Liver (tissue), 9 donors: ENCODE data around the gene RPAP2. TPM values are rescaled to one million over a fixed set of nuclear protein-coding genes. Genes with fewer than 3 reads are reported as not detected.

ENCODE experiments used
- DNase-seq: peaks from one replicate; pipeline ENCODE4 v3.0.0-alpha.2; 2017; ENCODE audit warnings: low spot score
- H3K27ac ChIP-seq, 2 donors: one replicate each; pipeline ENCODE4 v1.7.0; 2013; ENCODE audit warnings: inconsistent platforms in 2 of 2, low read length in 2 of 2, control low read depth in 1 of 2, low read depth in 1 of 2, mild to moderate bottlenecking in 1 of 2
- H3K27me3 ChIP-seq, 4 donors: one replicate each; pipeline versions ENCODE4 v1.6.1 to v1.7.0; 2013; ENCODE audit warnings: low read length in 3 of 4, inconsistent platforms in 1 of 4, mild to moderate bottlenecking in 1 of 4, moderate library complexity in 1 of 4; ENCODE audit not compliant: control insufficient read depth in 4 of 4, insufficient read depth in 4 of 4
- H3K36me3 ChIP-seq, 4 donors: one replicate each; pipeline versions ENCODE4 v1.6.1 to v1.7.0; 2013; ENCODE audit warnings: low read length in 3 of 4, mild to moderate bottlenecking in 3 of 4, low read depth in 1 of 4, moderate library complexity in 1 of 4; ENCODE audit not compliant: control insufficient read depth in 4 of 4, insufficient read depth in 3 of 4
- H3K4me1 ChIP-seq, 4 donors: one replicate each; pipeline versions ENCODE4 v1.6.1 to v1.7.0; 2013; ENCODE audit warnings: low read length in 3 of 4, mild to moderate bottlenecking in 3 of 4, moderate library complexity in 1 of 4; ENCODE audit not compliant: control insufficient read depth in 4 of 4, insufficient read depth in 4 of 4
- H3K4me3 ChIP-seq, 3 donors: one replicate each; pipeline versions ENCODE4 v1.6.1 to v1.7.0; 2013; ENCODE audit warnings: low read length in 3 of 3, control low read depth in 1 of 3, low read depth in 1 of 3, mild to moderate bottlenecking in 1 of 3
- H3K9ac ChIP-seq, 2 donors: one replicate each; pipeline ENCODE4 v1.7.0; 2013; ENCODE audit warnings: low read length in 2 of 2, mild to moderate bottlenecking in 2 of 2, moderate library complexity in 2 of 2, control low read depth in 1 of 2, low read depth in 1 of 2
- H3K9me3 ChIP-seq, 4 donors: one replicate each; pipeline versions ENCODE4 v1.6.1 to v1.7.0; 2013; ENCODE audit warnings: low read length in 3 of 4; ENCODE audit not compliant: control insufficient read depth in 4 of 4
- EGR1 ChIP-seq, 2 donors: IDR thresholded peaks; 2 replicates each; pipeline ENCODE4 v1.6.1; 2016 to 2018; ENCODE audit warnings: antibody characterized with exemption in 2 of 2, low read depth in 2 of 2
- FOXA1 ChIP-seq: IDR thresholded peaks from 2 replicates; pipeline ENCODE4 v1.6.1; 2016; ENCODE audit warnings: antibody characterized with exemption
- FOXA2 ChIP-seq: IDR thresholded peaks from 2 replicates; pipeline ENCODE4 v1.6.1; 2016; ENCODE audit warnings: antibody characterized with exemption
- GABPA ChIP-seq, 2 donors: IDR thresholded peaks in 1 of 2; conservative IDR thresholded peaks in 1 of 2; 2 replicates each; pipeline ENCODE4 v1.6.1; 2016; ENCODE audit warnings: antibody characterized with exemption in 2 of 2, mild to moderate bottlenecking in 1 of 2, moderate library complexity in 1 of 2
- HNF4A ChIP-seq, 2 donors: conservative IDR thresholded peaks; 2 replicates each; pipeline ENCODE4 v1.6.1; 2016; ENCODE audit warnings: antibody characterized with exemption in 2 of 2, mild to moderate bottlenecking in 2 of 2
- HNF4G ChIP-seq: IDR thresholded peaks from 2 replicates; pipeline ENCODE4 v1.6.1; 2016; ENCODE audit warnings: antibody characterized with exemption
- JUND ChIP-seq, 2 donors: IDR thresholded peaks; 2 replicates each; pipeline ENCODE4 v1.6.1; 2016; ENCODE audit warnings: antibody characterized with exemption in 2 of 2
- NR2F2 ChIP-seq: IDR thresholded peaks from 2 replicates; pipeline ENCODE4 v1.6.1; 2016; ENCODE audit warnings: antibody characterized with exemption
- RAD21 ChIP-seq, 2 donors: IDR thresholded peaks; 2 replicates each; pipeline ENCODE4 v1.6.1; 2016; ENCODE audit warnings: antibody characterized with exemption in 2 of 2, mild to moderate bottlenecking in 2 of 2
- RXRA ChIP-seq, 2 donors: IDR thresholded peaks; 2 replicates each; pipeline ENCODE4 v1.6.1; 2017 to 2018; ENCODE audit warnings: antibody characterized with exemption in 2 of 2, mild to moderate bottlenecking in 1 of 2
- SP1 ChIP-seq: IDR thresholded peaks from 2 replicates; pipeline ENCODE4 v1.6.1; 2018; ENCODE audit warnings: antibody characterized with exemption, mild to moderate bottlenecking
- TAF1 ChIP-seq: conservative IDR thresholded peaks from 2 replicates; pipeline ENCODE4 v1.6.1; 2016; ENCODE audit warnings: antibody characterized with exemption, mild to moderate bottlenecking
- YY1 ChIP-seq: IDR thresholded peaks from 2 replicates; pipeline ENCODE4 v1.6.1; 2016; ENCODE audit warnings: antibody characterized with exemption, mild to moderate bottlenecking
- WGBS: extraction: QIAGEN DNeasy Blood & Tissue Kit; methylation state at CpG from one replicate; pipeline ENCODE4 v1.1.7; 2013; 5-methylcytosine and 5-hydroxymethylcytosine counted together
- polyA plus RNA-seq, 2 donors: library from polyadenylated mRNA; stranded (reverse) in 1 of 2; unstranded in 1 of 2; fragments of 200-250 nt in 1 of 2; fragments of >200 nt in 1 of 2; fragmentation: Nextera tagmentation in 1 of 2; extraction: Ambion mirVana in 1 of 2; gene quantifications; one replicate each; pipeline versions ENCODE4 v1.2.1 to v1.2.3, GENCODE V29; 2013 to 2015
- total RNA-seq, 2 donors: library from RNA; depleted of rRNA; stranded (reverse); fragments of >200 nt; gene quantifications; one replicate each; pipeline ENCODE4 v1.2.3, GENCODE V29; 2014
- TF ChIP-seq, protein P1 (sequence below): IDR thresholded peaks from 2 replicates; pipeline ENCODE4 v1.6.1; 2016; ENCODE audit warnings: antibody characterized with exemption
- TF ChIP-seq, protein P2 (sequence below): IDR thresholded peaks from 2 replicates; pipeline ENCODE4 v1.6.1; 2016; ENCODE audit warnings: antibody characterized with exemption
- TF ChIP-seq, protein P3 (sequence below): fragments of 150-350 bp; IDR thresholded peaks from 2 replicates; pipeline ENCODE4 v1.5.1; 2017; ENCODE audit warnings: improper control_type of control experiment, low read depth, low read length; ENCODE audit not compliant: missing input control
- TF ChIP-seq, protein P4 (sequence below): IDR thresholded peaks from 2 replicates; pipeline ENCODE4 v1.6.1; 2016; ENCODE audit warnings: antibody characterized with exemption, mild to moderate bottlenecking
- TF ChIP-seq, protein P5 (sequence below): IDR thresholded peaks from 2 replicates; pipeline ENCODE4 v1.6.1; 2016; ENCODE audit warnings: antibody characterized with exemption
- donor health status: healthy.
- donor health status: healthy.
- donor health status: healthy.
- donor health status: healthy.
- donor health status: healthy.

Gene RPAP2
- total and polyA plus RNA-seq, 4 donors: 2.7 to 8.6 (median 4.4) TPM

DNA sequence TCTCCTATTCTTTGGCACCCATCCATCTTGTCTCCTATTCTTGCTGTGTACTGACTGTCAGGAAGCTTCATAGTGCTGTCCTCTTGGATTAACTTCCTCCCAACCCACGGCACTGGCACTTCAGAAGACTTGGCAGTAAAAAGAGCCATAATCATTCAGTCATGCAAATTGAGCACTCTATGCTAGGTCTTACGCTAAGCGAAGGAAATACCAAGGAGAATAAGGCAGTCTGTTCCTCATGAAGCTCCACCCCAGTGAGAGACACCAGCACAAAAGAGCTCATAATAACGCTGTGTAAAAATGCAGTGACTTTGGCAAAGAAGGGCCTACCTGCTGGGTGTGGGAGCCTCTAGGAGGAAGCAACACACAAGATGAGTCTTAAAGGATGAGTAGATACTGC lies 120.8 kb downstream of the RPAP2 start:
- TF ChIP-seq TAF1: no peak
- TF ChIP-seq, protein P1, sequence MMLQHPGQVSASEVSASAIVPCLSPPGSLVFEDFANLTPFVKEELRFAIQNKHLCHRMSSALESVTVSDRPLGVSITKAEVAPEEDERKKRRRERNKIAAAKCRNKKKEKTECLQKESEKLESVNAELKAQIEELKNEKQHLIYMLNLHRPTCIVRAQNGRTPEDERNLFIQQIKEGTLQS: no peak
- WGBS: 73% methylated on average over 4 of the region's 4 CpGs
- DNase-seq: no peak
- Histone ChIP-seq H3K27ac (no peak overlapping the region), H3K27me3 (no peaks in the 10 kb centered on the region), H3K36me3 (no peaks in the 10 kb centered on the region), H3K9ac (no peak overlapping the region), H3K4me3 (no peak overlapping the region), H3K9me3 (no peaks in the 10 kb centered on the region), H3K4me1 (no peaks in the 10 kb centered on the region)

DNA sequence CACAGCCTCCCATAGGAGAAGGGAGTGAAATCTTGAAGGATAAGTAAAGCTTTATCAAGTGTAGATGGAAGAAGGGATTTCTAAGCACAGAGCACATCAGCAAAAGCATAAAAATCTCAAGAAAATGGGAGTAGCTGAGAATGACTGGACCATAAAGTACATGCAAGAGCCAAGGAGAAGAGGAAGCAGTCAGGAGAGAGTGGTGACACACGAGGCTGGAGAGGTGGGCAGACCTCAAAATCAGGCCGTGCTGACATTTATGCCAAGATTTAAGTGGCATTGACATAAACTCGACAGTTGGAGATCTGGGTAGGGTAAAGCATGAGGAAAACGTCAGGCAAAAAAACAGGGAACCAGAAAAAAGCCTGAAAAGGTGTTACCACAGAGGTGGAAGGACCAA lies 125.5 kb downstream of the RPAP2 start:
- Histone ChIP-seq H3K27me3 (no peaks in the 10 kb centered on the region), H3K9ac (no peak overlapping the region), H3K4me1 (no peaks in the 10 kb centered on the region), H3K9me3 (no peaks in the 10 kb centered on the region), H3K36me3 (no peaks in the 10 kb centered on the region), H3K4me3 (no peak overlapping the region), H3K27ac (no peak overlapping the region)
- no peak for DNase-seq
- no peak for TF ChIP-seq SP1
- no peak for TF ChIP-seq YY1
- TF ChIP-seq, protein P2, sequence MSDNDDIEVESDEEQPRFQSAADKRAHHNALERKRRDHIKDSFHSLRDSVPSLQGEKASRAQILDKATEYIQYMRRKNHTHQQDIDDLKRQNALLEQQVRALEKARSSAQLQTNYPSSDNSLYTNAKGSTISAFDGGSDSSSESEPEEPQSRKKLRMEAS: no peak
- no peak for TF ChIP-seq RXRA (IDR thresholded peaks at IDR 0.05)
- TF ChIP-seq RAD21 (IDR thresholded peaks at IDR 0.05): no peak
- TF ChIP-seq, protein P1: no peak
- TF ChIP-seq FOXA2: no peak
- no peak for TF ChIP-seq NR2F2
- TF ChIP-seq HNF4G: no peak
- no peak for TF ChIP-seq FOXA1
- no peak for TF ChIP-seq JUND (IDR thresholded peaks at IDR 0.05)
- no peak for TF ChIP-seq GABPA (IDR thresholded peaks at IDR 0.05 in 1 of 2, conservative IDR thresholded peaks at IDR 0.05 in 1 of 2)
- TF ChIP-seq, protein P3, sequence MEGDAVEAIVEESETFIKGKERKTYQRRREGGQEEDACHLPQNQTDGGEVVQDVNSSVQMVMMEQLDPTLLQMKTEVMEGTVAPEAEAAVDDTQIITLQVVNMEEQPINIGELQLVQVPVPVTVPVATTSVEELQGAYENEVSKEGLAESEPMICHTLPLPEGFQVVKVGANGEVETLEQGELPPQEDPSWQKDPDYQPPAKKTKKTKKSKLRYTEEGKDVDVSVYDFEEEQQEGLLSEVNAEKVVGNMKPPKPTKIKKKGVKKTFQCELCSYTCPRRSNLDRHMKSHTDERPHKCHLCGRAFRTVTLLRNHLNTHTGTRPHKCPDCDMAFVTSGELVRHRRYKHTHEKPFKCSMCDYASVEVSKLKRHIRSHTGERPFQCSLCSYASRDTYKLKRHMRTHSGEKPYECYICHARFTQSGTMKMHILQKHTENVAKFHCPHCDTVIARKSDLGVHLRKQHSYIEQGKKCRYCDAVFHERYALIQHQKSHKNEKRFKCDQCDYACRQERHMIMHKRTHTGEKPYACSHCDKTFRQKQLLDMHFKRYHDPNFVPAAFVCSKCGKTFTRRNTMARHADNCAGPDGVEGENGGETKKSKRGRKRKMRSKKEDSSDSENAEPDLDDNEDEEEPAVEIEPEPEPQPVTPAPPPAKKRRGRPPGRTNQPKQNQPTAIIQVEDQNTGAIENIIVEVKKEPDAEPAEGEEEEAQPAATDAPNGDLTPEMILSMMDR: no peak
- TF ChIP-seq HNF4A (conservative IDR thresholded peaks at IDR 0.05): no peak
- TF ChIP-seq, protein P4, sequence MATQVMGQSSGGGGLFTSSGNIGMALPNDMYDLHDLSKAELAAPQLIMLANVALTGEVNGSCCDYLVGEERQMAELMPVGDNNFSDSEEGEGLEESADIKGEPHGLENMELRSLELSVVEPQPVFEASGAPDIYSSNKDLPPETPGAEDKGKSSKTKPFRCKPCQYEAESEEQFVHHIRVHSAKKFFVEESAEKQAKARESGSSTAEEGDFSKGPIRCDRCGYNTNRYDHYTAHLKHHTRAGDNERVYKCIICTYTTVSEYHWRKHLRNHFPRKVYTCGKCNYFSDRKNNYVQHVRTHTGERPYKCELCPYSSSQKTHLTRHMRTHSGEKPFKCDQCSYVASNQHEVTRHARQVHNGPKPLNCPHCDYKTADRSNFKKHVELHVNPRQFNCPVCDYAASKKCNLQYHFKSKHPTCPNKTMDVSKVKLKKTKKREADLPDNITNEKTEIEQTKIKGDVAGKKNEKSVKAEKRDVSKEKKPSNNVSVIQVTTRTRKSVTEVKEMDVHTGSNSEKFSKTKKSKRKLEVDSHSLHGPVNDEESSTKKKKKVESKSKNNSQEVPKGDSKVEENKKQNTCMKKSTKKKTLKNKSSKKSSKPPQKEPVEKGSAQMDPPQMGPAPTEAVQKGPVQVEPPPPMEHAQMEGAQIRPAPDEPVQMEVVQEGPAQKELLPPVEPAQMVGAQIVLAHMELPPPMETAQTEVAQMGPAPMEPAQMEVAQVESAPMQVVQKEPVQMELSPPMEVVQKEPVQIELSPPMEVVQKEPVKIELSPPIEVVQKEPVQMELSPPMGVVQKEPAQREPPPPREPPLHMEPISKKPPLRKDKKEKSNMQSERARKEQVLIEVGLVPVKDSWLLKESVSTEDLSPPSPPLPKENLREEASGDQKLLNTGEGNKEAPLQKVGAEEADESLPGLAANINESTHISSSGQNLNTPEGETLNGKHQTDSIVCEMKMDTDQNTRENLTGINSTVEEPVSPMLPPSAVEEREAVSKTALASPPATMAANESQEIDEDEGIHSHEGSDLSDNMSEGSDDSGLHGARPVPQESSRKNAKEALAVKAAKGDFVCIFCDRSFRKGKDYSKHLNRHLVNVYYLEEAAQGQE: no peak
- no peak for TF ChIP-seq EGR1 (IDR thresholded peaks at IDR 0.05; ENCODE audit: low read depth in 2 of 2)
- TF ChIP-seq, protein P5, sequence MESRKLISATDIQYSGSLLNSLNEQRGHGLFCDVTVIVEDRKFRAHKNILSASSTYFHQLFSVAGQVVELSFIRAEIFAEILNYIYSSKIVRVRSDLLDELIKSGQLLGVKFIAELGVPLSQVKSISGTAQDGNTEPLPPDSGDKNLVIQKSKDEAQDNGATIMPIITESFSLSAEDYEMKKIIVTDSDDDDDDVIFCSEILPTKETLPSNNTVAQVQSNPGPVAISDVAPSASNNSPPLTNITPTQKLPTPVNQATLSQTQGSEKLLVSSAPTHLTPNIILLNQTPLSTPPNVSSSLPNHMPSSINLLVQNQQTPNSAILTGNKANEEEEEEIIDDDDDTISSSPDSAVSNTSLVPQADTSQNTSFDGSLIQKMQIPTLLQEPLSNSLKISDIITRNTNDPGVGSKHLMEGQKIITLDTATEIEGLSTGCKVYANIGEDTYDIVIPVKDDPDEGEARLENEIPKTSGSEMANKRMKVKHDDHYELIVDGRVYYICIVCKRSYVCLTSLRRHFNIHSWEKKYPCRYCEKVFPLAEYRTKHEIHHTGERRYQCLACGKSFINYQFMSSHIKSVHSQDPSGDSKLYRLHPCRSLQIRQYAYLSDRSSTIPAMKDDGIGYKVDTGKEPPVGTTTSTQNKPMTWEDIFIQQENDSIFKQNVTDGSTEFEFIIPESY: no peak
- WGBS: 54% methylated on average over 4 of the region's 4 CpGs
